Measurements from ENCODE around the gene FSIP1.

FSIP1 gene

DNA sequence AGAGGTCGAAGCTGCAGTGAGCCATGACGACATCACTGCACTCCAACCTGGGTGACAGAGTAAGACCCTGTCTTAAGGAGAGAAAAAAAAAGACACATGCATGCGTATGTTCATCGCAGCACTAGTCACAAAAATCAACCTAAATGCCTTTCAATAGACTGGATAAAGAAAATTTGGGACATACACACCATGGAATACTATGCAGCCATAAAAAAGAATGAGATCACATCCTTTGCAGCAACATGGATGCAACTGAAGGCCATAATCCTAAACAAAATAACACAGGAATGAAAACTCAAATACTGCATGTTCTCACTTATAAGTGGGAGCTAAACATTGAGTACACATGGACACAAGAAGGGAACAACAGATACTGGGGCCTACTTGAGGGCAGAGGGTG, 53.1 kb downstream of the FSIP1 start:
- Histone ChIP-seq H3K23ac (ENCODE audit: low read length in 2 of 2) (no peak overlapping the region), H3K14ac (ENCODE audit: low read length in 2 of 2) (no peak overlapping the region), H3K9ac (ENCODE audit: low read length) (no peak overlapping the region), H3K4ac (ENCODE audit: low read depth in 1 of 2, low read length in 2 of 2) (no peak overlapping the region), H2BK5ac (ENCODE audit: low read depth, low read length, poor library complexity, severe bottlenecking) (no peak overlapping the region), H2AFZ (ENCODE audit: low read depth, low read length) (no peak overlapping the region), H4K91ac (ENCODE audit: low read length) (no peak overlapping the region), H3K9me3 (ENCODE audit: control insufficient read depth, low read length) (no peaks in the 10 kb centered on the region), H3K18ac (ENCODE audit: low read depth in 1 of 2, low read length in 2 of 2) (no peak overlapping the region), H3K36me3 (ENCODE audit: control insufficient read depth in 1 of 2, insufficient read depth in 2 of 2, low read depth in 1 of 2, low read length in 2 of 2) (no peaks in the 10 kb centered on the region), H3K27ac (ENCODE audit: low read length, poor library complexity, severe bottlenecking) (no peak overlapping the region), H2BK120ac (ENCODE audit: low read depth, low read length) (no peak overlapping the region), H3K4me2 (ENCODE audit: low read length, poor library complexity, severe bottlenecking) (no peak overlapping the region), H3K79me1 (replicated peaks; ENCODE audit: low read length, poor library complexity, severe bottlenecking) (no peaks in the 10 kb centered on the region), H4K8ac (ENCODE audit: low read length) (no peak overlapping the region), H3K4me1 (ENCODE audit: control insufficient read depth, insufficient read depth, low read depth, low read length) (peaks cover 3% of the 10 kb centered on the region), H3K4me3 (ENCODE audit: insufficient read depth in 1 of 2, low read depth in 1 of 2, low read length in 2 of 2) (no peak overlapping the region), H3K27me3 (ENCODE audit: control insufficient read depth in 1 of 2, insufficient read depth in 1 of 2, low read length in 2 of 2) (no peaks in the 10 kb centered on the region), H2BK12ac (ENCODE audit: low read length in 2 of 2) (no peak overlapping the region), H2BK15ac (ENCODE audit: low read depth, poor library complexity, severe bottlenecking) (no peak overlapping the region), H2AK5ac (ENCODE audit: low read length, severe bottlenecking) (no peak overlapping the region)
- DNase-seq: no peak
- 94% methylated on average over 4 of the region's 4 CpGs for WGBS

DNA sequence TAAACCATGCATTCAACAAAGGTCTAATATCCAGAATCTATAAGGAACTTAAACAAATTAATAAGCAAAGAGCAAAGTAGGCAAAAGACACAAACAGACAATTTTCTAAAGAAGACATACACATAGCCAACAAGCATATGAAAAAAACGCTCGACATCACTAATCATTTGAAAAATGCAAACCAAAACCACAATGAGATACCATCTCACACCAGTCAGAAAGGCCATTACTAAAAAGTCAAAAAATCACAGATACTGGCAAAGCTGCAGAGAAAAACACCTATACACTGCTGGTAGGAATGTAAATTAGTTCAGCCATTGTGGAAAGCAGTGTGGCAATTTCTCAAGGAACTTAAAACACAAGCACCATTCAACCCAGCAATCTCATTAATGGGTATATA, 53.8 kb downstream of the FSIP1 start:
- Histone ChIP-seq H3K18ac (ENCODE audit: low read depth in 1 of 2, low read length in 2 of 2) (no peak overlapping the region), H4K8ac (ENCODE audit: low read length) (no peak overlapping the region), H3K9me3 (ENCODE audit: control insufficient read depth, low read length) (no peaks in the 10 kb centered on the region), H3K79me1 (replicated peaks; ENCODE audit: low read length, poor library complexity, severe bottlenecking) (no peaks in the 10 kb centered on the region), H3K9ac (ENCODE audit: low read length) (no peak overlapping the region), H2BK12ac (ENCODE audit: low read length in 2 of 2) (no peak overlapping the region), H3K4me1 (ENCODE audit: control insufficient read depth, insufficient read depth, low read depth, low read length) (peaks cover 3% of the 10 kb centered on the region), H4K91ac (ENCODE audit: low read length) (no peak overlapping the region), H3K14ac (ENCODE audit: low read length in 2 of 2) (no peak overlapping the region), H3K27me3 (ENCODE audit: control insufficient read depth in 1 of 2, insufficient read depth in 1 of 2, low read length in 2 of 2) (no peaks in the 10 kb centered on the region), H3K4ac (ENCODE audit: low read depth in 1 of 2, low read length in 2 of 2) (no peak overlapping the region), H3K23ac (ENCODE audit: low read length in 2 of 2) (no peak overlapping the region), H3K4me2 (ENCODE audit: low read length, poor library complexity, severe bottlenecking) (no peak overlapping the region), H3K4me3 (ENCODE audit: insufficient read depth in 1 of 2, low read depth in 1 of 2, low read length in 2 of 2) (no peak overlapping the region), H3K36me3 (ENCODE audit: control insufficient read depth in 1 of 2, insufficient read depth in 2 of 2, low read depth in 1 of 2, low read length in 2 of 2) (no peaks in the 10 kb centered on the region), H2BK15ac (ENCODE audit: low read depth, poor library complexity, severe bottlenecking) (no peak overlapping the region), H2BK5ac (ENCODE audit: low read depth, low read length, poor library complexity, severe bottlenecking) (no peak overlapping the region), H2AFZ (ENCODE audit: low read depth, low read length) (no peak overlapping the region), H3K27ac (ENCODE audit: low read length, poor library complexity, severe bottlenecking) (no peak overlapping the region), H2BK120ac (ENCODE audit: low read depth, low read length) (no peak overlapping the region), H2AK5ac (ENCODE audit: low read length, severe bottlenecking) (no peak overlapping the region)
- peak; percentile 10 for DNase-seq
- 51% methylated on average over 2 of the region's 2 CpGs for WGBS

DNA sequence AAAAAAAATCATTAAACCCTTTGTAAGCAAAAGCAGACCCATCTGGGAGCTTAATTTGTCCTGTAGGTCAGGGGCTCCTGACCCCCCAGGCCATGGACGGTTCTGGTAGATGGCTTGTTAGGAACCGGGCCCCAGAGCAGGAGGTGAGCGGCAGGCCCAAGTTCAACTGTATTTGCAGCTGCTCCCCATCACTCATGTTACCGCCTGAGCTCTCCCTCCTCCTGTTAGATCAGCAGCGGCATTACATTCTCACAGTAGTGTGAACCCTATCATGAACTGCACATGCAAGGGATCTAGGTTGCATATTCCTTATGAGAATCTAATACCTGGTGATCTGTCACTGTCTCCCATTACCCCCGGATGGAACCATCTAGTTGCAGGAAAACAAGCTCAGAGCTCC, 60.7 kb downstream of the FSIP1 start:
- Histone ChIP-seq H3K27ac (ENCODE audit: low read length, poor library complexity, severe bottlenecking) (no peak overlapping the region), H4K8ac (ENCODE audit: low read length) (no peak overlapping the region), H3K23ac (ENCODE audit: low read length in 2 of 2) (no peak overlapping the region), H3K14ac (ENCODE audit: low read length in 2 of 2) (no peak overlapping the region), H3K4ac (ENCODE audit: low read depth in 1 of 2, low read length in 2 of 2) (no peak overlapping the region), H2BK15ac (ENCODE audit: low read depth, poor library complexity, severe bottlenecking) (no peak overlapping the region), H2BK5ac (ENCODE audit: low read depth, low read length, poor library complexity, severe bottlenecking) (no peak overlapping the region), H2AFZ (ENCODE audit: low read depth, low read length) (no peak overlapping the region), H3K79me1 (replicated peaks; ENCODE audit: low read length, poor library complexity, severe bottlenecking) (no peaks in the 10 kb centered on the region), H3K27me3 (ENCODE audit: control insufficient read depth in 1 of 2, insufficient read depth in 1 of 2, low read length in 2 of 2) (no peaks in the 10 kb centered on the region), H2AK5ac (ENCODE audit: low read length, severe bottlenecking) (no peak overlapping the region), H3K4me2 (ENCODE audit: low read length, poor library complexity, severe bottlenecking) (no peak overlapping the region), H3K18ac (ENCODE audit: low read depth in 1 of 2, low read length in 2 of 2) (no peak overlapping the region), H2BK120ac (ENCODE audit: low read depth, low read length) (no peak overlapping the region), H3K4me3 (ENCODE audit: insufficient read depth in 1 of 2, low read depth in 1 of 2, low read length in 2 of 2) (no peak overlapping the region), H3K9ac (ENCODE audit: low read length) (no peak overlapping the region), H4K91ac (ENCODE audit: low read length) (no peak overlapping the region), H3K4me1 (ENCODE audit: control insufficient read depth, insufficient read depth, low read depth, low read length) (peaks cover 1% of the 10 kb centered on the region), H3K9me3 (ENCODE audit: control insufficient read depth, low read length) (no peaks in the 10 kb centered on the region), H2BK12ac (ENCODE audit: low read length in 2 of 2) (no peak overlapping the region), H3K36me3 (ENCODE audit: control insufficient read depth in 1 of 2, insufficient read depth in 2 of 2, low read depth in 1 of 2, low read length in 2 of 2) (no peaks in the 10 kb centered on the region)
- DNase-seq: no peak
- 96% methylated on average over 5 of the region's 6 CpGs for WGBS

DNA sequence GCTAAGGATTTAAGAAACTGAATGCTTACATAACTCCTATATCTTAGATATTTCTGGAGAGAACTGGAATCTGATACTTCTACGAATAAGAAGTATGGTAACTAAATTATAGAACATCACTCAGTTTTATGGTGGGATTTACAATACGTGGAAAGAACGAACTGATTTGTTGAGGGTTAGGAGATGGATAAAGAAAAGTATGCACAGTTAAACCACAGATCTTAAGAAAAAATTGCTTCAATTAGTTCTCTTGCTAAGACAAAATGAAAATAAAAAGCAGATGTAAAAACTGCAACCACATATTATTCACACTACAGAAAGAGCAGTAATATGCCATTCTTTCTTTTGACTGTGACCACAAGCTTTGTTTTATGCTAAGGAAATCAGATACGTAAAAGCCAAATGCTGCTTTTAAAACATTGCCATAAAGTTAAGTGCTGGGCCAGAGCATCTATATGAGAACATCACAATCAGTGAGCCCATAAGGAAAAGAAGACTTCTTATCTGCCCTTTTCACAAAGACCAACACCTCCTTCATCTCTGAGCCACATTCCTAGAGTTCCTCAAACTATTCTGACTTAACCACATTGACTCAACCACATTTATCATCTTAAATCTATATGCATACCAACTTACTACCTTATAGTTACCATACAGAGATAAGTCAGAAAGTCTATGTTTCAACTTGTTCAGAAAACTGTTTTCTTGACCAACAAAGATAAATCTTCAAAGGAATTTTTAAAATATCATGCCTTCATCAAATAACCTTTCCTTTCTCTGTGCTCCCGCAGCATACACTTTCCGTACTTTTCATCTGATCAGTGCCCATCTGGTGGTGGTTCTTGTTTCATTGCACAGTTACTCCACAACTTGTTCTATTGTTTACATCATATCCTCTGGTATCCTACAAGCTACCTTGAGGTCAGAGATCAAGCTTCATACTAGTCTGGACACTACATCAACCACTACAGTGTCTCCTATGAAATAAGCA, 61.7 kb downstream of the FSIP1 start:
- WGBS: 79% methylated on average over 3 of the region's 6 CpGs
- Histone ChIP-seq H3K9ac (ENCODE audit: low read length) (peak overlapping the region; percentile 76), H2AK5ac (ENCODE audit: low read length, severe bottlenecking) (no peak overlapping the region), H3K36me3 (ENCODE audit: control insufficient read depth in 1 of 2, insufficient read depth in 2 of 2, low read depth in 1 of 2, low read length in 2 of 2) (no peaks in the 10 kb centered on the region), H2BK12ac (ENCODE audit: low read length in 2 of 2) (no peak overlapping the region), H4K8ac (ENCODE audit: low read length) (no peak overlapping the region), H3K27me3 (ENCODE audit: control insufficient read depth in 1 of 2, insufficient read depth in 1 of 2, low read length in 2 of 2) (no peaks in the 10 kb centered on the region), H2BK15ac (ENCODE audit: low read depth, poor library complexity, severe bottlenecking) (no peak overlapping the region), H3K4me2 (ENCODE audit: low read length, poor library complexity, severe bottlenecking) (no peak overlapping the region), H3K4me3 (ENCODE audit: insufficient read depth in 1 of 2, low read depth in 1 of 2, low read length in 2 of 2) (peak overlapping the region in 1 of 2 experiments; percentile 45), H3K23ac (ENCODE audit: low read length in 2 of 2) (no peak overlapping the region), H3K4me1 (ENCODE audit: control insufficient read depth, insufficient read depth, low read depth, low read length) (peaks cover 1% of the 10 kb centered on the region), H4K91ac (ENCODE audit: low read length) (no peak overlapping the region), H3K18ac (ENCODE audit: low read depth in 1 of 2, low read length in 2 of 2) (no peak overlapping the region), H3K79me1 (replicated peaks; ENCODE audit: low read length, poor library complexity, severe bottlenecking) (no peaks in the 10 kb centered on the region), H3K14ac (ENCODE audit: low read length in 2 of 2) (no peak overlapping the region), H3K27ac (ENCODE audit: low read length, poor library complexity, severe bottlenecking) (peak overlapping the region; percentile 23), H2BK5ac (ENCODE audit: low read depth, low read length, poor library complexity, severe bottlenecking) (no peak overlapping the region), H2BK120ac (ENCODE audit: low read depth, low read length) (no peak overlapping the region), H3K9me3 (ENCODE audit: control insufficient read depth, low read length) (no peaks in the 10 kb centered on the region), H3K4ac (ENCODE audit: low read depth in 1 of 2, low read length in 2 of 2) (no peak overlapping the region), H2AFZ (ENCODE audit: low read depth, low read length) (no peak overlapping the region)
- peak; percentile 13 for DNase-seq
